DMS153 treated with DMSO at 0.1 percent for 48 hours (cell line): ENCODE measurements around the gene UCKL1.

Experiments used
- DNase-seq: peaks from one replicate; lab custom pipeline; 2025; ENCODE audit not compliant: unreplicated experiment; lab: John Stamatoyannopoulos, UW

Gene UCKL1

DNA sequence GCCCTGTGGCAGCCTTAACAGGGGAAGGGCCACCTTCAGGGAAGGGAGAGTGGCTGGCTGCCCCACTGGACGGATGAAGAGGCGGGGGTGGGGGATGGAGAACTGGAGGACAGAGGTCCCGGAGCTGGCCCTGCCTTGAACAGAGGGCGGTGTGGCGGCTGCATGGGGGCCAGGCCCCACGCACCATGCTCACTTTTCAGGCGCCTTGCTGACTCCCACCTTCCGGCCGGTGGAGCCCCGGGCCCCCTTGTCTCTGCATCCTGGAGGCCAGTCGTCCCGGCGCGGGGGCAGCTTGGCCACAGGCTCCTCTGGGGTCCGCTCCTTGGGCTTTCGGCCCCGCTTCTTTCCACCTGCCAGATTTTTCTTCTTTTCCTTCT, 3.5 kb upstream of the UCKL1 start:
- DNase-seq: no peak

DNA sequence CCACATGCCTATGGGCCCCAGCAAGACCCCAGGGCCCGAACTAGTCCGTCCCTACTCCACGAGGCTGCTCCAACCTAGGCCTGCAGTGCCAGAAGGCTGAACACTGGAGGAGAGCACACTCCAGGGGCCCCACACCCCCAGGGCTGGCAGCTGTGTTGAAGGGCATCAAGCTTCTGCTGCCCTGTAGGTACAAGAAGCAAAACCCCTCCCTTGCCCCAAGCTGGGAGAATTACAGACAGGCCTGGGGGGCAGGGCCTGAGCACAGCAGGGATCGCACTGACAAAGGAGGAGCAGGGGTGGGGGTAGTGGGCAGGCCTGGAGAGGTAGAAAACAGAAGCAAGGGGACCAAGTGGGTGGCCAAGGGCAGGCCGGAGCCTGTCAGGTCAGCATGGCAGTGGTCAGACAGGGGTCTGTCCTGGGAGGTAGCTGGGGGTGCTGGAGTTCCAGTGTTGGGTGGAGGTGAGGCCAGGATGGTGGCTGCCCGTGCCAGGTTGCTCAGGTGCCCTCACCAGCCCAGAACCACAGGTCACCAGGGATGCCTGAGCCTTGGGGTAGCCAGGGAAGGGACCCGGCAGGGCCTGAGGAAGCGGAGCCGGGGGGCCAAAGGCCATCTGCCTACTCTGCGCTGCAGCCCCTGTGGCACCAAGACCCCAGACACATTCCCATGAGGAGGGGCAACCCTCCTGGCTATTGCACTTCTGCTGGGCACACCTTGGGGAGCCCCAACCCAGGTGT, 2.9 kb upstream of the UCKL1 start:
- DNase-seq: no peak

DNA sequence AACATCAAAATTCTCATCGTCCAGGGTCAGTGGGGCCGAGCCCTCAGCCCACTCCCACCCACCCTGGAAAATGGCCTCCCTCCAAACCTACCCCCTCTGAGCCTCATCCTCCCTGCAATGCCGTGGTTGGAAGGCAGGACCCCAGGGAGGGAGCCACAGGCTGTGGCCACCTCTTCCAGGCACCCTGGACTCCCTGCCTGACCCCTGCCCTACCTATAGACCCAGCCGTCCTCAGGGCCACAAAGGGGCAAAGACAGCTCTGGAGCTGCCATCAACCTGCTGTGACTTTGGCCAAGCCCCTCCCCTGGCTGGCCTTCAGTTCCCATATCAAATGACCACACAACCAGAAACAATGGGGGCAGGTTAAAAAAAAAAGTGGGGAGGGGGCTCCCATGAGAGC, 2.3 kb upstream of the UCKL1 start:
- no peak for DNase-seq

DNA sequence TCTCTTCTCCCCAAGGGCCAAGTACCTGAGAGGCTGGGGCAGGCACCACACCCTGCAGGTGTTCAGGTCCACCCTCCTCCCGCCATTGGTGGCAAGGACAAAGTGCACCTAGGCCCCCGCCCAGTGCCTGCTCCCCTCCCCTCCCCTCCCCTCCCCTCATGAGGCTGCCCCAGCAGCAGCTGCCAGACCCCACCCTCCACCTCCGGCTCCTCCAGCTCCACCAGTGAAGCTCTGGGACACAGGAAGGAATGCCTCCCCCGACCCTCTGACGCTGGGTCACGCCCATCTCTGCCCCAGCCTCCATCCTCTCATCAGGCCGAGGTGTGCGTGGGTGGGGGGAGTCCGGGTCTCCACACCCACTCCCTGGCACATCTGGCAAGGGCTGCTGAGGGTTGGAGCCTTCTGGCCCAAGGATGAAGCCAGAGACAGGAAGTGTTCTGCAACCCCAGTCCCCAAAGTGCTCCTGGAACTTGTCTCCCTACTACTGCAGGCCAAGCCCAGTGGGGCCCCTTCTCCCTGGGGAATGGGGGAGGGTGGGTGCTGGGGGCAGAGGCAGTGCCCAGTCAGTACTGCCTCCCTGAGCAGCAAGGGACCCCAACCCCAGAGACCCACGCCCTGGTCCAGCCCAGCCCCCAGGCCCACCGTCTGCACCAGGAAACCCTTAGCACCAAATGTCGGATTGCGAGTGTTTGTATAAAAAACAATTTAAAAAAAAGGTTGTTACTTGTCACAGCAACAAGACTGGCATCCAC, 1.6 kb upstream of the UCKL1 start:
- peak; percentile 81 for DNase-seq

DNA sequence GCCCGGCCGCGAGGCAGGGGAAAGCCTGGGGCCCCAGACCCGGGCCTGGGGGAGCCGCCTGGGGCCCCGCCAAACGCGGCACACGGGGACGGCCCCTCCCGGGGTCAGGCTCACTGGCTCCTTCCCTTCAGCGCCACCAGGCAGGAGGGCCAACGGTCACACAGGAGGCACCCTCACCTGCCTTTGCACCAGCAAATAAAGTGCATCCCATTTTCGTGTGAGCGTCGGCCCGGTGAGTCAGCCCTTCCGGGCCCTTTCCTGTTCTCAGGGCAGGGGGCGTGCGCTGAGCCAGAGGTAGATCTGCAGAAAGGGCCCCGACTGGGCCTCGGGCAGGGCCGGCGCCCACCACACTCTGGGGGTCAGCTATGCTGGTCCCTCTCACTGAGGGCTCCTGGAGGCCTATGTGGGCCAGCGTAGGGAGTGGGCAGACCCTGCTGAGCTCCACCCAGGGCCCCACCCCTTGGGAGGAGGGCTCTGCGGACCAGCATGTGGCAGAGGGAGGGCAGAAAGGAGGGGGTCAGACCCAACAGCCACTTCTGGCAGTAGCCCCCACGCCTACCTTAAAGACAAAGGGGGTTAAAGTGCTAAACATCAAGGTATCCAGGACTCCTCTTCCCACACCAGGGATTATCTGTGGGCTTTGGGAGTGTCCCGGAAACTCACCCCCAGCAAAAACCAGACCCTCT, 931 bp upstream of the UCKL1 start:
- peak; percentile 81 for DNase-seq

DNA sequence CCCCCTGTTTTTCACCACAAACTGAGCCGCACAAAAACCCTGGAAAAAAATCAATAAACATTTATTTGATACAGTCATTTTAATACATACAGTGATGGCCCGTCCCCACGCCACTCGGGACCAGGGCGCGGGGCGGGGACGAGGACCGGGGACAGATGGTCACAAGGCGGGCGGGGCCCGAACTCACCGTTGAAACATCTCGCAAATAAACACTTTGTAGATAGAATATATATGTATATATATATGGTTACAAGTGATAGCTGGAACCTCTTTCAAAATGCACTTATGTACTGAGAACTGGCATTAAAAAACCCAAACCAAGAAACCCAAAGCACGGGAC, 418 bp upstream of the UCKL1 start:
- no peak for DNase-seq

DNA sequence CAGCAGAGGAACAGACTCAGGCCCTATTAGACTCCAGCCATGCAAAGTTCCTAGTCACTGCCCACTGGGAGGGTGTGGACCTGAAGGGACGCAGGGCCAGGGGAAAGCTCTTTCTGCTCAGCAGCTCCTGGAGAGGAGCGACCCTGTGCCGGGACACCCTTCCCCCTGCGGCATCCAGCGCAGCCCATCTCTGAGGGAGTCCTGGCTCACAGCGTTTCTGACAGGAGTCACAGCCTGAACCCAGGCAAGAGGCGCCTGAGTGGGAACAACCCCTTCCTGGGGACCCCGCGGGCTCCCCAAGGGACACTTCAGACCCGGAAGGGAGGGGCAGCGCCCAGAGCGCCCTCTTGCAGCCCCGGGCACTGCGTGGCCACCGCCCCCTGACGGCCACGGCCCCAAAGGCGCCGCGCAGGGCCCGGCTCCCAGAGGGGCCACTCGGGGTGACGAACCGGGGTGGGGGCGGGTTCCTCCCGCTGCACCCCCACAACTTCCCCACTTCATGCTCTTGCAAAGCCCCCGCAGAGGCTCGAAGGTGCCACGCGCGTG, 862 bp downstream of the UCKL1 start:
- no peak for DNase-seq

DNA sequence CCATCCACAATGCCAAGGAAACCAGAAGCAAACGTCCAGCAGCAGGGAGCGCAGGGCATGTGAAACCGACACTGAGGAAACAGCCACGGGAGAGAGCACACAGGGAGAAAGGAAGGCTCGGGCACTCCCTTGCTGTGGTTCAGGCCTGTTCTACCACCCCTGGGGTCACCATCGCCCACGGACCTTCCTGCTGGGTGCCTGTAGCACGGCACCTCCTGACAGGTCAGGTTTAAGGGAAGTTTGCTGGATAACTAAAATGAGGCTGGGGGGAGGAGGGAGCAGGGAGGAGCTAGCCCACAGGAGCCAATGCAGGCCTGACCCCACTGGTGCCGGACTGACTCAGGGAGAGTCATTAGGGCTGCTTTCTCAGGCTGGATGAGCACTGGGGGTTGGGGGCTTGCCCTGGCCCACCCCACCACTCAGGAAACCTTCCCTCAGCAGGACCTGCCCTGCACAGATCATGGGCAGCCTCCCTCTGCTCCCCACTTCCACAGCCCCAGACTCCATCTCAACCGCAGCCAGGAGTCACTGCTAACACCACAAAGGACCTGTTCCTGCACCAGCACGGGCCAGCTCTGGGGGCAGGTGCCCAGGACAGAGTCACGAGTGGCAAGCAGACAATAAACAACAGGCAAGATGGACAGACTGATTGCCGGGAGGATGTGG, 2.3 kb downstream of the UCKL1 start:
- no peak for DNase-seq

DNA sequence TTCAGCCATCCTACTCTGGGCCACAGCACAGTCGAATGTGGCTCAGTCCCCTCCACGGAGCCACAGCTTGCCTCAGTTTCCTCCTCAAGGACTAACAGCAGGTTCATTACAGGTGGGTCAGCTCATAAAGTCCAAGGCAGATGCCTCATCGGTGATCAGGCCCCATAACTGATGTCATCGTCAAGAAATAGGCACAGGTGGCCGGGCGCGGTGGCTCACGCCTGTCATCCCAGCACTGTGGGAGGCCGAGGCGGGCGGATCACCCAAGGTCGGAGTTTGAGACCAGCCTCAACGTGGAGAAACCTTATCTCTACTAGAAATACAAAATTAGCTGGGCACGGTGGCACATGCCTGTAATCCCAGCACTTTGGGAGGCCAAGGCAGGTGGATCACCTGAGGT, 3.4 kb downstream of the UCKL1 start:
- DNase-seq: no peak

DNA sequence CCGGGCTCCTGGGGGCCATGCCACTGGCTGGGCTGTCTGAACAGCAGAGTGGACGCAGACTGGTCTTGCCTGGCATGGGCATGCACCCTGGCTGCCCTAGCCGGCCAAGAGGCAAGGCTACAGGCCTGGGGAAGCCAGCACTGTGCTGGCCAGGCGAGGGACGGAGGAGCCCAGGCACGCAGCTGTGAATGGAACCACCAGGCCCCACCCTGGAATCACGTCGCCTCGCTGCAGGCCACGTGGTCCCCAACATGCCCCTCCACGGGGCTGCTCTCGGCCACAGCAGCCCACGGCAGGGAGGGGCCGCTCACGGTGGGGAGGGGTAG, 4.0 kb downstream of the UCKL1 start:
- no peak for DNase-seq

DNA sequence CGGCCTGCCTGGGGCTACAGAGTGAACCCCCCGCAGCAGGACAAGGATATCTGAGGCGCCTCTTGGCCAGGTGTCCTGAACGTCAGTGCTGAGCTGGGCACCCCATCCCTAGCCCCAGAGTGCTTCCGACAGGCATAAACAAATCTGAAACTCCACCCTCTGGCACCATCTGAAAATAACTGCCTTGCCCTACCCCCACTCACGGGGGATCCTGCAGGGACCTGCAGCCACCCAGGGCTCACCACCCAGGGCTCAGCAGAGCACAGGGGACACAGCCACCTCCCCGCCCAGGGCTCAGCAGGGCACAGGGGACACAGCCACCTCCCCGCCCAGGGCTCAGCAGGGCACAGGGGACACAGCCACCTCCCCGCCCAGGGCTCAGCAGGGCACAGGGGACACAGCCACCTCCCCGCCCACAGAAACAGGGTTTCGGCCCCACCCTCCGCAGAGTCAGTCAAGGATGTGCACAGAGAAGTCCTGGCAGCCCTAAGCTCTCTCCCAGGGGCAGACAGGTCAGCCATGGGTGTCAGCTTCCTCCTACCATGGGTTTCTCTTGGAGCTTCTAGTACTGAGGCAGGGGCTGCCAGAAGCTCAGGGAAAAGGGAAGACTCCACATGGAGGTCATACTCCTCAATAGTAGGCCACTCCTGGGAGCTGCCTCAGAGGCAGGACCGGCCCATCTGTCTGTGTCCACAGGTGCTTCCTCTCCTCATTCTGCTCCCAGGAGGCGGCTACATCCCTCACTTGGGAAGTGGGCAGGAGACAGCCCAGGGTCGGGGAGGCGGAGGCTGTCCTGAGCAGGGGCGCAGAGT, 4.6 kb downstream of the UCKL1 start:
- DNase-seq: no peak

DNA sequence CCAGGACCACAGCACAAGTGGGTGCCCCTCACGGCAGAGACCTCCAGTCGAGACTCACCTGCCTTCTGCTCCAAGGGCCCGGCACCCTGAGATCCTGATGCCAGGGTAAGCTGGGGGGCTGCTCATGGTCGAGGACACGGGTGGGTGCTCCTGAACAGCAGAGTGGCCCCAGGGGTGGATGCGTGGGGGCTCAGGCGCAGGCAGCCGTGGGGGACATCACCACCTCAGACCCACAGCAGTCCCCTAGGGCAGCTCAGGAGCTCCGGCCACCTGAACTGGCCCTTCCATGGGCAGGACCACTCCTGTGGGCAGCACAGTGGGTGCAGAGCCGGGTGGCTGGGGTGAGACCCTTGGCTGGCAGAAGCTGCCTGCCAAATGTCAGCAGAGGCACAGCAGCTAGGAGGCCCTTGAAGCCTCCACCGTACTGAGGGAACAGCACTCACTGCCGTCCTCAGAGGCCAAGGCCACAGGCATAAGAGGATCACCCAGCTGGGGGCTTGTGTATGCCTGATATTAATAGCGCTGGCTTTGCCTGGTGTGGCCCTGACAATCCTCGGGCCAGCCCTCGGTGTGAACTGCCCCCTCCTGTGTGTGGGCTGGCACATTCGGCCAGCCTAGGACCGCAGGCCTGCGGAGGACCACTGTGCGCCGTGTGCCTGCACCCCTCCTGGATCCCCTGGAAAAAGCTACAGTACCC, 5.4 kb downstream of the UCKL1 start:
- DNase-seq: no peak

DNA sequence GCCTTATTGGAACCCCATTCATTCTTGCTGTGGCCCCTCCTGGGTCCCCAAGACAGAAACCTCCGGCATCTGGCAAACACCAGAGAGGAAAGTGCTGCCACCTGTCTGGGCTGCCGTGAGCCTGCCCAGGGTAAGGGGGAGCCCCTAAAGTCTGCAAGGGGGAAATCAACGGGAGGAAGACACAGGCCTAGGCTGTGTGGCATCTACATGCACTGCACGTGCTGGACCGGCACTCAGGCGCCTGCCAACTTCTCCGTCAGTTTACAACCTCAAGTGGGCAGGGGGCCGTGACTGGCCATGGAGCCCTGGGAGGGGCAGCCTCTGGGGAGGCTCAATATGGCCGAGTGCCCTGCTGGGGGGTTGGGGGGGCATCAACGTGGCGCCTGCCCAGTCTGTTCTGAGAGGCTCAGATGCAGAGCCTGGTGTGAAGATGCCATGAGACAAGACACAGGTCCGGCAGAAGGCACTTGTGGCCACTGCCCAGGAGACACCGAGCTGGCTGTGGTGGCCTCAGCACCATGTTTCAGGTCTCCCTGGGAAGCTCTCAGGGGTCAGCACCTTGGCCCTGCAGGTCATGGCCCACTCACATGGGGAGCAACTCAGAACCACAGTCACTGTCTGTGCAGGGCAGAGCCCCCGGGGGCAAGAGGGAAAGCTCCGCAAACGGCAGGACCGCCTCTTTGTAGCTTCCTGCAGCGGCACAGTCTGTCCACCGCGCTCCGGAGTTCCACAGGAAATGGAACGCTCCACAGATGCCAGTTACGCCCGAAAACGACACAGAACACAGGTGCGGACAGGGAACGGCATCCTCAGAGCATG, 8.4 kb downstream of the UCKL1 start:
- peak; percentile 52 for DNase-seq

DNA sequence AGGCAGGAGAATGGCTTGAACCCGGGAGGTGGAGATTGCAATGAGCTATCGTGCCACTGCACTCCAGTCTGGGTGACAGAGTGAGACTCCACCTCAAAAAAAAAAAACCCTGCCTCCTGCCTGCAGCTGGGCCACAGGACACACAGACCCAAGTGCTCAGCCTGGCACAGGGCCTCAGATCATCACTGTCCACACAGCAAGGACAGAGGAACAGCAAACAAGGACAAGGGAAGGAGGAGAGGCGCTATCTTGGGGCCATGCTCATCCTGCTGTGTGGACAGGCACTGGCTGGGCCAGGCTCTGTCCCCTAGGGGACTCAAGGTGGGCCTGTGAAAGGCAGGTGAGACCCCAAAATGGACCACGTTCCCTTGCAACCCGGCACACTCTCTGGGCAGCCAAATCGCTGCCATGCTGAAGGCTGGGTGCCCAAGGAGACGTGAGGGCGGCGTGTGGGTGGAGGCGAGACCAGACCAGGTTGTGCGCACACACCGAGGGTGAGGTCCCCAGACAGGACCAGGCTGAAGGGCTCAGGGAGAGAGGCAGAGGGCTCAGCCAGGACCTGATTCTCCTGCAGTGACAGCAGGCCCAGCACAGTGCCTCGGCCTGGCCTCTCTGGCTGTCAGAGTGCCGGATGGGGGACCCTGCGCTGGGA, 9.1 kb downstream of the UCKL1 start:
- DNase-seq: no peak

DNA sequence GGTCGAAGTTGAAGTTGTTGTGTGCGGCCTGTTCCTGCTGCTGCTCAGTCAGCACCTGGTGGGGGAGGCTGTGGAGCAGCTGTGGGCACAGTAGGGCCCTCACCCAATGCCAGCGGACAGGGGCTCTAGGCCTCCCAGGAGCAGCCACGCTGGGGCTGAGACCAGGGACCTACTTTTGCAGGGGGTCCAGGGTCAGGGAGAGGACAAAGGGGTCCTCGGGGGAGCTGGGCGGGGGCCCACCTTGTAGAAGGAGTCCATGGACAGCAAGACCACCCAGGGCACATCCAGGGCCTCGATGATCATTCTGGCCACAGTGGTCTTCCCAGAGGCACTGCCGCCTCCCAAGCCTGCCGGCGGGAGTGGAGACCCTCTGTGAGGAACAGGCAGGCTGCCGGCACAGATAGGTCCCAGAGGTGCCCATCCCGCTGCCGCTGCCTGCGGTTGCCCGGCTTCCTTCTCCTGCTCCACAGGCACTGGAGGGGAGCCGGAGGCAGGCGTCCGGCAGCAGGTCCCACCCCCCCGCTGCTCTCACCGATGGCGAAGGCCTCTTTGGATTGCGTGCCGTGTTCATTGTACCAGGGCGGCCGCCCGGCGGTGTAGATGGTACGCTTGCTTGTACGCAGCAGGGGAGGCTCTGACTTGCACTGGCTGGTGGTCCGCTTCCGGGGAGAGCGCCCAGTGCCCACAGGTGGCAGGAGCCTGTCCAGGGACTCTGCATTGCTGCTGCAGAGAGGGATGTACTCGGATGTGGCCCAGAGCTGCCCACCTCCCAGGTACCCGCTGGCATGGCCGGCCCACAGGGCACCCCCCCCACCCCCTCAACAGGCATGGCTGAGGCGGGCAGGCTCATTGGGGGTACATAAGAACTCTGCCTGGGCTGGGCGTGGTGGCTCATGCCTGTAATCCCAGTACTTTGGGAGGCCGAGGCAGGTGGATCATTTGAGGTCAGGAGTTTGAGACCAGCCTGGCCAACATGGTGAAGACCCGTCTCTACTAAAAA, 10.0 kb downstream of the UCKL1 start:
- no peak for DNase-seq

DNA sequence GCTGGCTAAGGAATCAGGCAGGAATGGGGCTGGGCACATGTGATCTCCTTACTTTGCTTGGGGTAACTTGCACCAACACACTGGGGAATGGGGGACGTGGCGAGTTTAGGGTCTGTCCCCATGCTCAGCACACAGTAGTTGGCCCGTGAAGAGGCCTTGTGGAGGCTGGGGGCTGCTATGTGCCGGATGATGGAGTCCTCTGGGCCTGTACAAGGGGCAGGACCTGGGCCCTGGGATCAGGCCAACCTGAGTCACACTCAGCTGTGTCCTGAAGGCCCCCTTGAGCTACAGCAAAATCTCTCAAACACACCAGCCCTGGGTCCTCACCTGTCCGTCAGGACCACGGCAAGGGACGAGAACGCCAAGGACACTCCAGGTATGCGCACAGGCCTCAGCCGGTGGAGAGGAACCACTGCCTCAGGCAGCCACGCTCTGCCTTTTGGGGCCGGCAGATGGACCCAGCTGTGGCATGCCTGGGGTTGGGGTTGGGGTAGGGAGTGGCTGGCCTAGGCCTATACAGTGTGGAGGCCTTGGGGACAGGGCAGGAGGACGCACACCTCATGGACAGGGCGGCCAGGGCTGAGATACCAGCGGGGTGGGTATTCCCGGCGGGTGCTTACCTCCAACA, 11.1 kb downstream of the UCKL1 start:
- no peak for DNase-seq
